Muscle layer of colon (tissue), 2 donors: Measurements from ENCODE around the gene COBL.
"Not testable (repeated sequence)": the region's sequence is repeated elsewhere in the genome, so short reads cannot be mapped to it uniquely, and the experiment has no call there.

Experiments
- H3K27ac ChIP-seq: one replicate; pipeline ENCODE4 v1.7.0; 2013; ENCODE audit warnings: low read depth, mild to moderate bottlenecking, low read length, moderate library complexity
- H3K27me3 ChIP-seq, 2 donors: one replicate each; pipeline ENCODE4 v1.7.0; 2013; ENCODE audit warnings: low read length in 2 of 2, mild to moderate bottlenecking in 2 of 2; ENCODE audit not compliant: insufficient read depth in 2 of 2, control insufficient read depth in 1 of 2
- H3K36me3 ChIP-seq: one replicate; pipeline ENCODE4 v1.7.0; 2013; ENCODE audit warnings: mild to moderate bottlenecking, low read length; ENCODE audit not compliant: insufficient read depth
- H3K4me1 ChIP-seq: one replicate; pipeline ENCODE4 v1.7.0; 2013; ENCODE audit warnings: mild to moderate bottlenecking, low read length; ENCODE audit not compliant: insufficient read depth
- H3K4me3 ChIP-seq, 2 donors: one replicate each; pipeline ENCODE4 v1.7.0; 2013; ENCODE audit warnings: low read length in 2 of 2, low read depth in 1 of 2, mild to moderate bottlenecking in 1 of 2, moderate library complexity in 1 of 2
- H3K9ac ChIP-seq: one replicate; pipeline ENCODE4 v1.7.0; 2013; ENCODE audit warnings: low read length
- H3K9me3 ChIP-seq: one replicate; pipeline ENCODE4 v1.7.0; 2013; ENCODE audit warnings: mild to moderate bottlenecking, low read length
- donor health status: abdominal sarcoma.
- donor health status: Adenocarcinoma of cecum.

Gene COBL

DNA sequence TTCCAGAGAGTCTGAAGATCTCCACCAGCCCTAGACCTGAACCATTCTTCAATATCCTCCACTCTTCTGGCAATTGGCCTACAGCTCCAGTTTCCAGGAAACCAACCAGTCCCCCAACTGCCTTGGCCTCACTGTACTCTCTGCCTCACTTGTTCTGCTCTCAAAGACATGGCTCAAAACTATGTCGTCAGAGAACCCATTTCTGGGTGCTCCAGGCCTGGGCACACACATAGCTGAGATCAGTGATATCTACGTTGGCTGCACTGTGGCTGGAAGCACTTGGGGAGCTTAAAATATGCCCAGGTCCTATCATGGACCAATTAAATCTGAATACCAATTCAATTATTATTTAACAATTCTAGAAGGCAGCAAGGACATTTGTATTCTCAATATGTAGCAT, 93.1 kb downstream of the COBL start:
- no peaks in the 10 kb centered on the region for H3K36me3 ChIP-seq
- H3K27ac ChIP-seq, result no peak overlapping the region
- no peaks in the 10 kb centered on the region for H3K27me3 ChIP-seq
- no peak overlapping the region for H3K4me3 ChIP-seq
- H3K9ac ChIP-seq, result no peak overlapping the region
- no peaks in the 10 kb centered on the region for H3K9me3 ChIP-seq
- no peaks in the 10 kb centered on the region for H3K4me1 ChIP-seq

DNA sequence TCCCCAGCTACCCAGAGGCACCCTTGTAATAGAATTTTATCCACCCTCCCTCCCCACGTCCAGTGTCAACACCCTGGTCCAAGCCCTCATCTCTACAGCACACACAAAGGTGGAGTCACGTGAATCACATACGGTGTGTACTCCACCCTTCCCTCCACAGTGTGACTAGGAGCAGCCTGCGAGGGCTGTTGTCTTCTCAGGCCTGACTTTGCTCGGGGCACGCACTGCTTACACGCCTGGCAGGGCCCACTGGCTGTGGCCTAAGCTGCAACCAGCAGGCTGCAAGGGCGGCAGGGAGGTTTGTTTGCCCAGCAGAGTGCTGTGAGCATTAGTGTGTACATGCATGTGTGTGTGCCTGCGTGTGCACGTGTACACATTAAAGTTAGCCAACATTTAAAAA, 93.7 kb downstream of the COBL start:
- Histone ChIP-seq H3K36me3 (no peaks in the 10 kb centered on the region), H3K9ac (no peak overlapping the region), H3K27ac (no peak overlapping the region), H3K4me1 (no peaks in the 10 kb centered on the region), H3K27me3 (no peaks in the 10 kb centered on the region), H3K9me3 (no peaks in the 10 kb centered on the region), H3K4me3 (no peak overlapping the region)

DNA sequence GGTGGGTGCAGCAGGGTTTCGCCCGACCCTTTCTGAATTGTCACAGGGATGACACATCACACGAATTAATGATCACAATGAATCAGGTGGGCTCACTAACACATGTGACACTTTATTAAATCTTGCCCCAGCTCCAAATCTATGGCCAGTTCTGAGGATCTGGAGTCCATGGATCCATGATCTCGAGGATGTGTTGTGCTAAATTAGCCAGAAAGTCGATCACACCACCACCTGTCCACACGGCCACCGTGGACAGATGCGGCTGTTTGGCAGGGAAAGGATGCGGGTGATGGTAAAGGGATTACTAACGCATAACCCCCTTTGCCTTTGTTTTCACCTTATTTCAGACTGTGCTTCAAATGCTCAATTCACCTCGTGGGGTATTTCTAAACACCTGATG, 96.4 kb downstream of the COBL start:
- Histone ChIP-seq H3K36me3 (no peaks in the 10 kb centered on the region), H3K27ac (no peak overlapping the region), H3K4me1 (no peaks in the 10 kb centered on the region), H3K27me3 (no peaks in the 10 kb centered on the region), H3K4me3 (no peak overlapping the region), H3K9me3 (no peaks in the 10 kb centered on the region), H3K9ac (no peak overlapping the region)

GRCh38 chr7:51219261-51219988, 97.2 kb downstream of the COBL start:
- H3K27me3 ChIP-seq, result no peaks in the 10 kb centered on the region
- no peaks in the 10 kb centered on the region for H3K36me3 ChIP-seq
- H3K4me3 ChIP-seq, result no peak overlapping the region

DNA sequence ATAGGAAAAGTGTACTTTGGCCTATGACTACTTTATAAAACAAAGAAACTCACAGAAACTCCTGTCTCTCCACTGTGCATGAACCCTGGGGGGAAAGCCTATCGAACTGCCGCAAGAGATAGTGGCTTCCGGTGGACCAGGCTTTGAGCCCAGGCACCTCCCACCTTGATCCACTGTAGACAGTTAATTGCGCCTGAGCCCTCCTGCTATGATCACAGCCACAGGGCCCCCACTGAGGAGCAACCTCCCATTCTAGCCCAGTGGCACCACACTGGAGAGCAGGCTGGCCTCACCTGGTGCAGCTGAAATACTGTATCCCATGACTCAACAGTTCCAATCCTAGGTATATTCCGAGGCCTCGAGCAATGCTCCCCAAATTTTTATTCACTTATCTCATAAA, 98.8 kb downstream of the COBL start:
- H3K4me3 ChIP-seq, result no peak overlapping the region
- H3K36me3 ChIP-seq, result no peaks in the 10 kb centered on the region
- H3K4me1 ChIP-seq, result no peaks in the 10 kb centered on the region
- no peaks in the 10 kb centered on the region for H3K27me3 ChIP-seq
- no peak overlapping the region for H3K27ac ChIP-seq
- no peaks in the 10 kb centered on the region for H3K9me3 ChIP-seq
- no peak overlapping the region for H3K9ac ChIP-seq

More at GRCh38 chr7:51219261-51219988, 97.2 kb downstream of the COBL start:
- Histone ChIP-seq H3K9me3 (no peaks in the 10 kb centered on the region), H3K4me1 (no peaks in the 10 kb centered on the region), H3K9ac (no peak overlapping the region), H3K27ac (no peak overlapping the region)

DNA sequence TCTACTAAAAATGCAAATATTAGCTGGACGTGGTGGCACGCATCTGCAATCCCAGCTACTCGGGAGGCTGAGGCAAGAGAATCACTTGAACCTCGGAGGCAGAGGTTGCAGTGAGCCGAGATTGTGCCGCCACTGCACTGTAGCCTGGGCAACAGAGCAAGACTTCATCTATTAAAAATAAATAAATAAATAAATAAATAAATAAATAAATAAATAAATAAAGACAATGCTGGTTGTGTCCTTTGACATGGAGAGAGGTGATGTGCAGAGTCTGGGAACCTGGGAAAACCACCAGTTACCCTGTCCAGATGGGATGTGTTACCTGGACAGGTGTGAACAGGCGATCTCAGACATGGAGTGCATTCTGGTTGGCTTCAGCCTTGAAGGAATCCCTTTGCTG, 102.5 kb downstream of the COBL start:
- no peak overlapping the region for H3K4me3 ChIP-seq
- no peaks in the 10 kb centered on the region for H3K36me3 ChIP-seq
- no peaks in the 10 kb centered on the region for H3K4me1 ChIP-seq
- no peaks in the 10 kb centered on the region for H3K9me3 ChIP-seq
- H3K9ac ChIP-seq, result no peak overlapping the region
- H3K27ac ChIP-seq, result no peak overlapping the region
- H3K27me3 ChIP-seq, result no peaks in the 10 kb centered on the region

DNA sequence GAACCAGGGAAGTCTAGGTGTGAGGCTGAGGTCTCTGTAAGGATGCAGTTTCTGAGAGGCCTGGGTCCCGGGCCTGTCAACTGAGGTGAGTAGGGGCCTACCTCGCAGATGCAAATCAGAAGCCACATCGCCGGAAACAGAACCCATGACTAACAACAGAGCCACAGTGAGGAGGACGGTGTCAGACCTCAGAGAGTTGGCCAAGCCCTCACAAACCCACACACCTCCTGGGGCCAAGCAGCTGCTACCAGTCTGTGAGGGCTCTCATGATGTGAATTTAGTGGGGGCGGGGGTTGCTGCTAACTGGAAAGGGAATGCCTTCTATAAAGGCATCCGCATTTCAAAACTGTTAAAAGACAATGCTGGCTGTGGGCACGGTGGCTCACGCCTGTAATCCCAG, 103.0 kb downstream of the COBL start:
- Histone ChIP-seq H3K9me3 (no peaks in the 10 kb centered on the region), H3K27me3 (no peaks in the 10 kb centered on the region), H3K27ac (no peak overlapping the region), H3K9ac (no peak overlapping the region), H3K4me3 (no peak overlapping the region), H3K36me3 (no peaks in the 10 kb centered on the region), H3K4me1 (no peaks in the 10 kb centered on the region)

DNA sequence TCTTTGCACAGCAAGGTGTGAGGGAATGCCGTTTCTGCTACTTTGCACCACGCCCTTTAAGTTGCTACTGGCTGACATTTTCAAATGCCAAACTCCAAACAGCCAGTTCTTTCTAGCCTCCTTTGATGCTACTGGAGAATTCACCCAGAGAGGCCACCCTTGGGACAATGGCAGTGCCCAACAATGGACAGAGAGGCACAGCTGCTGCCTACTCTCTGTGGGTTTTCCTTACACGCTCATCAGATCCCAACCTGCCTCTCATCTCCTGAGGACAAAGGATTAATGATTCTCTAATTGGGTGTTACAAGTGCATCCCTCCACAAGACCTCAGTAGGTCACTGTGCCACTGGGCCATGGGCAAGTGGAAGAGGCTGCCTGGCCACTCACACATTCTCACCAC, 105.8 kb downstream of the COBL start:
- Histone ChIP-seq H3K4me1 (no peaks in the 10 kb centered on the region), H3K27me3 (no peaks in the 10 kb centered on the region), H3K36me3 (no peaks in the 10 kb centered on the region), H3K27ac (no peak overlapping the region), H3K4me3 (no peak overlapping the region), H3K9me3 (no peaks in the 10 kb centered on the region), H3K9ac (no peak overlapping the region)

- H3K4me3 ChIP-seq, result no peak overlapping the region
- H3K36me3 ChIP-seq, result no peaks in the 10 kb centered on the region
- no peaks in the 10 kb centered on the region for H3K9me3 ChIP-seq
- H3K9ac ChIP-seq, result no peak overlapping the region
- no peaks in the 10 kb centered on the region for H3K27me3 ChIP-seq
- no peaks in the 10 kb centered on the region for H3K4me1 ChIP-seq
- no peak overlapping the region for H3K27ac ChIP-seq
Observed at GRCh38 chr7:51209426-51209825, 107.2 kb downstream of the COBL start.

GRCh38 chr7:51208125-51208524, 108.5 kb downstream of the COBL start:
- not testable (repeated sequence) for H3K27ac ChIP-seq, H3K4me3 ChIP-seq, H3K9ac ChIP-seq, H3K27me3 ChIP-seq, H3K4me1 ChIP-seq, H3K36me3 ChIP-seq, H3K9me3 ChIP-seq

- Histone ChIP-seq H3K27me3 (no peaks in the 10 kb centered on the region), H3K4me3 (no peak overlapping the region), H3K36me3 (no peaks in the 10 kb centered on the region), H3K9me3 (no peaks in the 10 kb centered on the region), H3K27ac (no peak overlapping the region), H3K4me1 (no peaks in the 10 kb centered on the region), H3K9ac (no peak overlapping the region)
Observed at GRCh38 chr7:51198654-51199053, 118.0 kb downstream of the COBL start.

GRCh38 chr7:51190969-51191368, 125.6 kb downstream of the COBL start:
- no peak overlapping the region for H3K9ac ChIP-seq
- no peaks in the 10 kb centered on the region for H3K4me1 ChIP-seq
- H3K4me3 ChIP-seq, result no peak overlapping the region
- no peaks in the 10 kb centered on the region for H3K27me3 ChIP-seq
- no peaks in the 10 kb centered on the region for H3K36me3 ChIP-seq
- H3K9me3 ChIP-seq, result no peaks in the 10 kb centered on the region
- no peak overlapping the region for H3K27ac ChIP-seq
